Nephron progenitor cell (in vitro differentiated cells): ENCODE results near the gene SH3GL2.

Source experiments
- DNase-seq: peaks from one replicate; pipeline ENCODE4 v3.0.0; 2021
- H3K27ac Mint-ChIP-seq: 2 replicates; pipeline ENCODE4 v1.8.0; 2021; ENCODE audit warnings: mild to moderate bottlenecking, moderate library complexity, mixed read lengths
- H3K27me3 Mint-ChIP-seq: 2 replicates; pipeline ENCODE4 v1.8.0; 2021; ENCODE audit warnings: mild to moderate bottlenecking, low read depth, mixed read lengths; ENCODE audit not compliant: poor library complexity
- H3K36me3 Mint-ChIP-seq: 2 replicates; pipeline ENCODE4 v1.8.0; 2021; ENCODE audit warnings: low read depth, mixed read lengths
- H3K4me1 Mint-ChIP-seq: 2 replicates; pipeline ENCODE4 v1.8.0; 2021; ENCODE audit warnings: mixed read lengths
- H3K4me3 Mint-ChIP-seq: 2 replicates; pipeline ENCODE4 v1.8.0; 2021; ENCODE audit warnings: mild to moderate bottlenecking, moderate library complexity, mixed read lengths
- H3K9me3 Mint-ChIP-seq: 2 replicates; pipeline ENCODE4 v1.8.0; 2021; ENCODE audit warnings: mild to moderate bottlenecking, moderate library complexity, mixed read lengths
- CTCF ChIP-seq: fragments of 200-600 bp; sonication (generic); IDR thresholded peaks from 2 replicates; pipeline ENCODE4 v1.5.0; 2021; ENCODE audit warnings: antibody characterized with exemption

Gene SH3GL2

DNA sequence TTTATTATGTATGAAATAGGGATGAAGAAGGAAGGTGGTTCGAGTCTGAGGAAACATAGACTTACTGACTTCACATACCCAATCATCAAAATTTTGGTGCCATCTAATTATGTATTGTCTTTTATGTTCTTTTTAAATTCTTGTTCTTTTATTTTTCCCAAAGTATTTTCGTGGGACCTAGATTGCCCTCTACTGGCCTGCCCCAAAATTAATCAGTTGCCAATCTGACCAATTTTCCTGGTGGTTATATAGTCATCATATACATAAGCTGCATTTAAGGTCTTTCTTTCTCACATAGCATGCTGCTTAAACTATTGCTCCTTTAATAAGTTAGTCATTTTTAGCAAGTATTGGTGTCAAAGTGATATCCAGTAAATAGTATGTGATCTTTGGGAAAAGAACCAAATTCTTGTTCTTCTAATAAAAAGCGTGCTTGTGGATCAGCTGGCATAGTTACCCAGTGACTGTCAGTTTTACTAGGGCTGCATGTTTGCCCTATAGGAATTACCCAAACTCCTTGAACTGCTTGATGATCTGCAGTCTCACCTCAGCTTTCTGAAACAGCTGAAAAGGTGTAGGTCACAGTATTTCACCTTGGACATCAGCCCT is 223.5 kb downstream of the SH3GL2 start:
- TF ChIP-seq CTCF, result peak; percentile 50
- H3K27me3 Mint-ChIP-seq, result peaks cover 16% of the 10 kb centered on the region
- no peak overlapping the region for H3K27ac Mint-ChIP-seq
- no peaks in the 10 kb centered on the region for H3K4me1 Mint-ChIP-seq
- H3K9me3 Mint-ChIP-seq, result no peaks in the 10 kb centered on the region
- H3K36me3 Mint-ChIP-seq, result no peaks in the 10 kb centered on the region
- no peak overlapping the region for H3K4me3 Mint-ChIP-seq
- no peak for DNase-seq

DNA sequence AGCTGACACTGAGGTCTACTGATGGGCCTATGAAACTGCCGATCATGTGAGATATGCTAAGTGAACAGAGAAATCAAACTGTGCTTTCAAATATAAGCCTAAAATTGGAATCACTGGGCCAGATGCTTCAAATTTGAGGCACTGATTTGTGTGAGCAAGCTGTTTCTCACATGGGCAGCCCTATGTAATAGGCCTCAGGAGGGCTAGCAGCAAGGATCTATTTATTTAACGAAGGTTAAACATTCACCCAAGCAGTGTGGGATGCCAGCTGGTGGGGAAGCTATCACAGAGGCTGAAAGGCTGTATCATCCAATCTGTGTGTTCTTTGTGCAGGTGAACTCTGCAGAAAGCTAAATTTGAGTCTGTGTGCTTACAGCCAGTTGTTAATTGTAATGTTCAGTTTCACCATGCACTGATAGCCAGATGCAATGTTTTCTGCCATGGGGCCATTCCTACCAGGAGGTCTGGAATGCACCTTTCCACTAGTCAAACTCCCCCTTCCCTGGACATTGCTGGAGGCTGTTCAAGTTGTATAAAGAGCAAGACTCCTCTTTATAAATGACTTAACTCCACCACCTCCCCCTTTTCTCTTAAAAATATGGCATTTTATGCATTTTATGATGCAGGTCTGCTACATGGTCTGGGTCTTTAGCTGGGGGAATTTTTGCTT is 228.9 kb downstream of the SH3GL2 start:
- no peak for TF ChIP-seq CTCF
- Mint-ChIP-seq H3K4me3 (no peak overlapping the region), H3K9me3 (no peaks in the 10 kb centered on the region), H3K4me1 (no peaks in the 10 kb centered on the region), H3K36me3 (no peaks in the 10 kb centered on the region), H3K27ac (no peak overlapping the region), H3K27me3 (peaks cover 11% of the 10 kb centered on the region)
- DNase-seq, result no peak

DNA sequence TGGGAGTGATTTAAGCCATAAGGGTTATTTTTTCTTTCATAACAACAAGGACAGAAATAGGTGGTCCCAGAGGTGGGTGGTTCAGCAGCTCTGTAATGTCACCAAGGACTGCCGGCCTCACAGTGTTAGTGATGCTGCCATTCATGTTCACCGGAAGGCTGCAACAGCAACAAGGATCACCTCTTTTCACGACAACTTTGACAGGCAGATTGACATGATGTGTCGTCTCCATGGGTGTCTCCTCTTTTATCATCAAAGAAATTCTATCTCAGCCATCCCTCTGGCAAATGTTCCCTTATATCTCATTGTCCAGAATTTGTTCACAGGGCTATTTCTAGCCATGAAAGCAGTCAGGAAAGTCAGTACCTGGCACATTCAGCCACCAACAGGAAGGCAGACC is 231.5 kb downstream of the SH3GL2 start:
- H3K36me3 Mint-ChIP-seq, result no peaks in the 10 kb centered on the region
- DNase-seq, result no peak
- H3K4me3 Mint-ChIP-seq, result no peak overlapping the region
- no peaks in the 10 kb centered on the region for H3K4me1 Mint-ChIP-seq
- no peak for TF ChIP-seq CTCF
- no peaks in the 10 kb centered on the region for H3K9me3 Mint-ChIP-seq
- H3K27me3 Mint-ChIP-seq, result peaks cover 5% of the 10 kb centered on the region
- no peak overlapping the region for H3K27ac Mint-ChIP-seq

DNA sequence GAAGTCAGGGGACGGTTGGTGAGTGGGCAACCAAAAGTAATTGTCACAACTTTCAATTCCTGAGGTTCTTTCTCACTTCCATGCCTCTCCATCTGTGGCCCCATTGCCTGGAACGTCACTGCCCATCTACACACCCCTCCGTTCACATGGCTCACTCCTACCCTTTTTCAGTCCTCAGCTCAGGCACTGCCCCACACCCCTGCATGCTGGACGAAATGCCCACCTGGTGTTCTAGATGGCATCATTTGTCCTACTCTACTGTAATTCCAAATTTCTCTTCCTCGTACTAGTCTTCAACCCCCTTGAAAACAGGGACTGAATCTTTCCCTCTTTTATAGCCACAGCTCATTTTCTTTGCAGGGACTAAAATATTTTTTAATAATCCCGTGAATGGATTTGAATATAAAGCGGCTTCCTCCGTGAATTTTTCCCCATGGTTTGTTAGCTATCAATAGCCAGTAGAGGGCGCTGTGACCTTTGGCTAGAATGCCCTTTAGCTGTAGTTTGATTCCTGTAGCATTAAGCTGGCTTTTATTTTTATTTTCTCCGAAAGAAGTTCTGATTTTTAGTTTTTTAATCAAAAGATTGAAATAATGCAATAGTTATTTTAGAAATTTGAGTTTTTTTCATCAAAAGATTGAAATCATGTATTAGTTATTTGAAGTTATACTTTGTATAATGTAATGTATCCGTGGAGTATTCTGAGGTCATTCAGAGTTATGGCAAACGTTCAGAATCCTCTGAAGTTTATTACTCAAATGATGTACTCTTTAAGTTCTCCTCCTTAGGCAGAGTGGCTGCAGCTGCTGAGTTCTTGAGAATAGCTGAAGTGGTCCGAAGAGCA is 232.1 kb downstream of the SH3GL2 start:
- DNase-seq, result peak; percentile 64
- no peaks in the 10 kb centered on the region for H3K36me3 Mint-ChIP-seq
- TF ChIP-seq CTCF, result peak; percentile 94
- H3K4me3 Mint-ChIP-seq, result no peak overlapping the region
- H3K27ac Mint-ChIP-seq, result no peak overlapping the region
- H3K9me3 Mint-ChIP-seq, result no peaks in the 10 kb centered on the region
- peaks cover 5% of the 10 kb centered on the region for H3K27me3 Mint-ChIP-seq
- H3K4me1 Mint-ChIP-seq, result no peaks in the 10 kb centered on the region

DNA sequence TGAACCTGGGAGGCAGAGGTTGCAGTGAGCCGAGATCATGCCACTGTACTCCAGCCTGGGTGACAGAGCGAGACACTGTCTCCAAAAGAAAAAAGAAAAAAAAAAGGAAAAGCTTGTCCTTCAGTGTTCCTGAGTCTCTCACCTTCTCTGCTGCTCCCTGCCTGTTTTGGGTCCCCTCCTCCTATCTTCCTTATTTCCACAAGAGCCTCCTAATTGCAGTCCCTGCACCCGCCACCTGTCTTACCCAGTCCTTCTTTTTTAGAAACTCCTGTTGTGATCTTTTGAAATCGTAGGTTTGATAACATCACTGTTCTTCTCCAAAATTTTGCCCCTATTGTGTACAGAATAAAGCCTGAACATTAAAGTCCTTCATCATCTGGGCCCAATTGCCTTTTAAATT is 234.9 kb downstream of the SH3GL2 start:
- Mint-ChIP-seq H3K4me3 (no peak overlapping the region), H3K27ac (no peak overlapping the region), H3K9me3 (no peaks in the 10 kb centered on the region), H3K36me3 (no peaks in the 10 kb centered on the region), H3K27me3 (peaks cover 8% of the 10 kb centered on the region), H3K4me1 (no peaks in the 10 kb centered on the region)
- DNase-seq, result no peak
- no peak for TF ChIP-seq CTCF
